Amniotic epithelial cell (primary cell): Measurements from ENCODE around the gene METRN.
A peak's percentile ranks its signal among the peaks of the same experiment; 100 is the strongest.

Experiments
- DNase-seq: peaks from one replicate; pipeline ENCODE4 v3.0.0-alpha.2; 2010; ENCODE audit warnings: low read depth

Gene METRN

GRCh38 chr16:677316-678190 is 37.4 kb upstream of the METRN start:
- DNase-seq, result no peak

GRCh38 chr16:678209-678857 is 36.6 kb upstream of the METRN start:
- DNase-seq, result no peak

GRCh38 chr16:678858-679813 is 35.8 kb upstream of the METRN start:
- DNase-seq, result peak; percentile 40

- peak; percentile 72 for DNase-seq
These were observed 34.9 kb upstream of the METRN start, which contains the start of gene STUB1 for GRCh38 chr16:679814-680624. STUB1 (plus strand) TSS chr16:680410; CDS start chr16:680526, 116 bp downstream.

GRCh38 chr16:680625-680945 is 34.3 kb upstream of the METRN start:
- no peak for DNase-seq

- peak; percentile 36 for DNase-seq
These were observed 33.8 kb upstream of the METRN start for GRCh38 chr16:680967-681745.

GRCh38 chr16:681746-682427 is 33.0 kb upstream of the METRN start:
- peak; percentile 40 for DNase-seq

- DNase-seq, result no peak
These were observed 32.2 kb upstream of the METRN start for GRCh38 chr16:682493-683395.

GRCh38 chr16:683396-684070 is 31.4 kb upstream of the METRN start:
- no peak for DNase-seq

- peak; percentile 90 for DNase-seq
These were observed 30.7 kb upstream of the METRN start, which contains the start of gene JMJD8 for GRCh38 chr16:684071-684794. JMJD8 (minus strand) TSS chr16:684334; CDS start chr16:684319, 15 bp downstream.

- DNase-seq, result no peak
These were observed 29.8 kb upstream of the METRN start for GRCh38 chr16:684961-685696.

- peak; percentile 18 for DNase-seq
These were observed 29.0 kb upstream of the METRN start for GRCh38 chr16:685967-686366.

- no peak for DNase-seq
These were observed 28.3 kb upstream of the METRN start for GRCh38 chr16:686459-687260.

- no peak for DNase-seq
These were observed 27.4 kb upstream of the METRN start for GRCh38 chr16:687499-687898.

GRCh38 chr16:689175-689897 is 25.6 kb upstream of the METRN start:
- DNase-seq, result no peak
